GM23338 (cell line): Measurements from ENCODE around the gene SETSIP. TPM values are rescaled to one million over a fixed set of nuclear protein-coding genes. Genes with fewer than 3 reads are reported as not detected.

ENCODE experiments used
- ATAC-seq: fragments of 200-7000 bp; cut with Tn5 transposase; 3 replicates; pipeline ENCODE4 v1.9.1; 2020
- DNase-seq: peaks from one replicate; pipeline ENCODE4 v3.0.0-alpha.2; 2015; ENCODE audit warnings: low spot score
- H2AFZ ChIP-seq: fragments of 200-600 bp; sonication (generic); 2 replicates; pipeline ENCODE4 v1.8.0; 2016; ENCODE audit warnings: antibody characterized with exemption, mild to moderate bottlenecking, moderate library complexity
- H3F3A ChIP-seq: fragments of 200-600 bp; sonication (generic); replicated peaks from 2 replicates; pipeline ENCODE4 v1.8.0; 2017; ENCODE audit warnings: antibody characterized with exemption, mixed run types, low read depth
- H3K27ac ChIP-seq: fragments of 200-600 bp; sonication (generic); 2 replicates; pipeline ENCODE4 v1.6.1; 2016; ENCODE audit warnings: low read depth
- H3K27me3 ChIP-seq: fragments of 200-600 bp; sonication (generic); 2 replicates; pipeline ENCODE4 v1.8.0; 2016; ENCODE audit warnings: mild to moderate bottlenecking, mixed run types, moderate library complexity; ENCODE audit not compliant: insufficient read depth
- H3K36me3 ChIP-seq: fragments of 200-600 bp; sonication (generic); 2 replicates; pipeline ENCODE4 v1.8.0; 2016; ENCODE audit warnings: mild to moderate bottlenecking; ENCODE audit not compliant: insufficient read depth
- H3K4me1 ChIP-seq: fragments of 200-600 bp; sonication (generic); 2 replicates; pipeline ENCODE4 v1.8.0; 2016; ENCODE audit warnings: mild to moderate bottlenecking, moderate library complexity; ENCODE audit not compliant: insufficient read depth
- H3K4me2 ChIP-seq: fragments of 200-600 bp; sonication (generic); 2 replicates; pipeline ENCODE4 v1.7.1; 2017; ENCODE audit warnings: mixed run types
- H3K4me3 ChIP-seq: fragments of 200-600 bp; sonication (generic); 2 replicates; pipeline ENCODE4 v1.6.1; 2016; ENCODE audit warnings: mixed run types
- H3K79me2 ChIP-seq: fragments of 200-600 bp; sonication (generic); replicated peaks from 2 replicates; pipeline ENCODE4 v1.8.0; 2017; ENCODE audit warnings: mild to moderate bottlenecking; ENCODE audit not compliant: insufficient read depth
- H3K9me2 ChIP-seq: fragments of 200-600 bp; sonication (generic); 2 replicates; pipeline ENCODE4 v1.8.0; 2017; ENCODE audit not compliant: insufficient read depth
- H4K20me1 ChIP-seq: fragments of 200-600 bp; sonication (generic); replicated peaks from 2 replicates; pipeline ENCODE4 v1.8.0; 2017; ENCODE audit warnings: mild to moderate bottlenecking; ENCODE audit not compliant: insufficient read depth
- H3K27ac Mint-ChIP-seq: 2 replicates; pipeline ENCODE4 v1.8.0; 2020; ENCODE audit warnings: inconsistent platforms, mild to moderate bottlenecking, moderate library complexity, mixed read lengths
- H3K27me3 Mint-ChIP-seq: 3 replicates; pipeline ENCODE4 v1.8.0; 2022; ENCODE audit warnings: low read depth, mild to moderate bottlenecking, moderate library complexity, mixed read lengths, inconsistent platforms; ENCODE audit not compliant: insufficient read depth, poor library complexity
- H3K36me3 Mint-ChIP-seq: 3 replicates; pipeline ENCODE4 v1.8.0; 2021; ENCODE audit warnings: low read depth, mild to moderate bottlenecking, inconsistent platforms, moderate library complexity, mixed read lengths
- H3K4me1 Mint-ChIP-seq: 3 replicates; pipeline ENCODE4 v1.8.0; 2020; ENCODE audit warnings: mild to moderate bottlenecking, inconsistent platforms, mixed read lengths
- H3K4me3 Mint-ChIP-seq: 3 replicates; pipeline ENCODE4 v1.8.0; 2021; ENCODE audit warnings: moderate library complexity, mild to moderate bottlenecking, inconsistent platforms, mixed read lengths
- H3K9me3 Mint-ChIP-seq: 3 replicates; pipeline ENCODE4 v1.8.0; 2020; ENCODE audit warnings: moderate library complexity, mild to moderate bottlenecking, inconsistent platforms, mixed read lengths
- CREB1 ChIP-seq: fragments of 250-450 bp; sonication (Bioruptor Pico); IDR thresholded peaks from 2 replicates; pipeline ENCODE4 v1.5.0; 2020; ENCODE audit warnings: low read depth, mild to moderate bottlenecking, moderate library complexity
- CTCF ChIP-seq, 2 experiments: fragments of 200-600 bp in 1 of 2; sonication (generic) in 1 of 2; conservative IDR thresholded peaks; 2 replicates each; pipeline versions ENCODE4 v1.5.1 to v1.6.1; 2016 to 2017; ENCODE audit warnings: antibody characterized with exemption in 2 of 2, low read depth in 2 of 2, mild to moderate bottlenecking in 2 of 2, moderate library complexity in 1 of 2
- ETS1 ChIP-seq: IDR thresholded peaks from 2 replicates; pipeline ENCODE4 v1.6.1; 2016; ENCODE audit warnings: antibody characterized with exemption
- EZH2 ChIP-seq: fragments of 200-600 bp; sonication (generic); IDR thresholded peaks from one replicate; pipeline ENCODE4 v1.8.0; 2017; ENCODE audit warnings: antibody characterized with exemption, mild to moderate bottlenecking, low read depth; ENCODE audit not compliant: unreplicated experiment
- NANOG ChIP-seq: IDR thresholded peaks from 2 replicates; pipeline ENCODE4 v1.6.1; 2016; ENCODE audit warnings: antibody characterized with exemption, borderline replicate concordance
- POLR2AphosphoS5 ChIP-seq: IDR thresholded peaks from 2 replicates; pipeline ENCODE4 v1.6.1; 2016; ENCODE audit warnings: antibody characterized with exemption, low read depth
- STAT1 ChIP-seq: IDR thresholded peaks from one replicate; pipeline ENCODE4 v1.6.1; 2016; ENCODE audit warnings: antibody characterized with exemption; ENCODE audit not compliant: unreplicated experiment
- polyA plus RNA-seq: library from polyadenylated mRNA; unstranded; fragments of >200 nt; fragmentation: Nextera tagmentation; extraction: Ambion mirVana; gene quantifications from 2 replicates; pipeline ENCODE4 v1.2.1, GENCODE V29; 2016
- total RNA-seq: library from RNA; depleted of rRNA; stranded (reverse); fragments of >200 nt; shearing (Covaris generic); gene quantifications from 2 replicates; pipeline ENCODE4 v1.2.3, GENCODE V29; 2014
- TF ChIP-seq, protein P1 (sequence below): IDR thresholded peaks from one replicate; pipeline ENCODE4 v1.6.1; 2018; ENCODE audit warnings: antibody characterized with exemption; ENCODE audit not compliant: unreplicated experiment

SETSIP gene
- total and polyA plus RNA-seq, 2 experiments from 2014 or later = 0.92 to 0.94 TPM

DNA sequence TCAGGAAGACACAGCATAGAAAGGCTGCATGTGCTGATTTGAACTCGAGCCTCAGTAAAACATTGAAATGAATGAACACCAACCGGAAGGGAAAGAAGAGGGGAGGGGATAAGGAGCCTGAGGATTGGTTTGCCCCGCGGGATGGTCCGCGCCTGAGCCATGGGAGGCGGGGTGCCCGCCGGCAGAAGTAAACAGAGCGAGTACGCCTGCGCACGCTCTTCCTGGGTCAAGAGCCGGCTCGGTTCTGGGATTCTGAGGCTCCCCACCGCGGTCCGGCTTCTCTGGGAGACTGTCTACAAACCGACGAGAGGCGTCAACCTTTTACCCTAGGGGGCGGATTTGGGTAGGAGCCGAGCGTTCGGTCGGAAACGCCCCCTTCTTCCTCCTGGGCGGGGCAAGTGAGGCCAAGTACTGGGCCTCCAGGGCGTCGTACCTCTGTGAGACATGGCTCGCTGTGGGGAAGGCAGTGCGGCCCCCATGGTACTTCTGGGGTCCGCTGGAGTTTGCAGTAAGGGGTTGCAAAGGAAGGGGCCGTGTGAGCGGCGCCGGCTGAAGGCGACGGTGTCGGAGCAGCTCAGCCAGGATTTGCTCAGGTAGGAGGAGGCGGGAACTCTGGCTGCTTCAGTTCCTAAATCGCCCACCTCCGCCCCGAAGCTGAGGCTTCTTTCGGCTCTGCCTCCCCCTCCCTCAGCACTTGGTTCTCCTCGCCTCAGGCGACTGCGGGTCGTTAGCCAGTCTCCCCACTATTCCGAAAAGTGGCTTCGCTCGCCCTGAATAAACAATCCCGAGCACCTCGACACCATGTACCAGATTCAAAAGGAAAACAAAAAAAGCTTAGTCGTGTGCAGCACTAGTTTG lies 5.1 kb upstream of the SETSIP start, which contains the start of gene BTBD8:
BTBD8 (plus strand) TSS at position 218 of the 858 bp plus-strand sequence; CDS start at position 445, 227 bp downstream.
- H3K4me1 Mint-ChIP-seq = peaks cover 2% of the 10 kb centered on the region; the same call in 1 of the 3 replicates
- peak within 1 kb of the TSS; percentile 88 for H2AFZ ChIP-seq
- DNase-seq (peak; percentile 97), ATAC-seq (peak; percentile 93)
- H3K4me2 ChIP-seq = peak within 1 kb of the TSS; percentile 78
- 0 out of 2 replicates have a peak, but pooled peaks cover 3% of the 10 kb centered on the region for H3K79me2 ChIP-seq
- H3F3A ChIP-seq = no peaks in the 10 kb centered on the region
- no peaks in the 10 kb centered on the region for H3K27me3 ChIP-seq
- H3K27ac Mint-ChIP-seq = peak within 1 kb of the TSS; percentile 98
- TF ChIP-seq NANOG = no peak
- TF ChIP-seq CTCF (conservative IDR thresholded peaks at IDR 0.05; ENCODE audit: low read depth in 2 of 2) = peak in 1 of 2 experiments; percentile 15; a peak in 2 of 4 replicates
- no peak for TF ChIP-seq STAT1
- no peak for TF ChIP-seq EZH2
- no peak for TF ChIP-seq ETS1
- TF ChIP-seq POLR2AphosphoS5 = peak; percentile 81
- no peak for TF ChIP-seq CREB1 (CRISPR knock-in tag)
- TF ChIP-seq, protein P1, sequence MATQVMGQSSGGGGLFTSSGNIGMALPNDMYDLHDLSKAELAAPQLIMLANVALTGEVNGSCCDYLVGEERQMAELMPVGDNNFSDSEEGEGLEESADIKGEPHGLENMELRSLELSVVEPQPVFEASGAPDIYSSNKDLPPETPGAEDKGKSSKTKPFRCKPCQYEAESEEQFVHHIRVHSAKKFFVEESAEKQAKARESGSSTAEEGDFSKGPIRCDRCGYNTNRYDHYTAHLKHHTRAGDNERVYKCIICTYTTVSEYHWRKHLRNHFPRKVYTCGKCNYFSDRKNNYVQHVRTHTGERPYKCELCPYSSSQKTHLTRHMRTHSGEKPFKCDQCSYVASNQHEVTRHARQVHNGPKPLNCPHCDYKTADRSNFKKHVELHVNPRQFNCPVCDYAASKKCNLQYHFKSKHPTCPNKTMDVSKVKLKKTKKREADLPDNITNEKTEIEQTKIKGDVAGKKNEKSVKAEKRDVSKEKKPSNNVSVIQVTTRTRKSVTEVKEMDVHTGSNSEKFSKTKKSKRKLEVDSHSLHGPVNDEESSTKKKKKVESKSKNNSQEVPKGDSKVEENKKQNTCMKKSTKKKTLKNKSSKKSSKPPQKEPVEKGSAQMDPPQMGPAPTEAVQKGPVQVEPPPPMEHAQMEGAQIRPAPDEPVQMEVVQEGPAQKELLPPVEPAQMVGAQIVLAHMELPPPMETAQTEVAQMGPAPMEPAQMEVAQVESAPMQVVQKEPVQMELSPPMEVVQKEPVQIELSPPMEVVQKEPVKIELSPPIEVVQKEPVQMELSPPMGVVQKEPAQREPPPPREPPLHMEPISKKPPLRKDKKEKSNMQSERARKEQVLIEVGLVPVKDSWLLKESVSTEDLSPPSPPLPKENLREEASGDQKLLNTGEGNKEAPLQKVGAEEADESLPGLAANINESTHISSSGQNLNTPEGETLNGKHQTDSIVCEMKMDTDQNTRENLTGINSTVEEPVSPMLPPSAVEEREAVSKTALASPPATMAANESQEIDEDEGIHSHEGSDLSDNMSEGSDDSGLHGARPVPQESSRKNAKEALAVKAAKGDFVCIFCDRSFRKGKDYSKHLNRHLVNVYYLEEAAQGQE = no peak
- no peaks in the 10 kb centered on the region for H3K27me3 Mint-ChIP-seq
- peaks cover 12% of the 10 kb centered on the region for H3K9me3 Mint-ChIP-seq
- peaks cover 11% of the 10 kb centered on the region for H3K36me3 Mint-ChIP-seq
- no peaks in the 10 kb centered on the region for H4K20me1 ChIP-seq
- peak within 1 kb of the TSS; percentile 90 for H3K4me3 Mint-ChIP-seq
- peak within 1 kb of the TSS; percentile 97 for H3K27ac ChIP-seq
- H3K9me2 ChIP-seq = no peaks in the 10 kb centered on the region
- no peaks in the 10 kb centered on the region; the same call in 1 of the 2 replicates for H3K4me1 ChIP-seq
- H3K4me3 ChIP-seq = peak within 1 kb of the TSS; percentile 63
- no peaks in the 10 kb centered on the region for H3K36me3 ChIP-seq
